ENCODE measurements around the gene CACNA2D2.

Gene CACNA2D2

DNA sequence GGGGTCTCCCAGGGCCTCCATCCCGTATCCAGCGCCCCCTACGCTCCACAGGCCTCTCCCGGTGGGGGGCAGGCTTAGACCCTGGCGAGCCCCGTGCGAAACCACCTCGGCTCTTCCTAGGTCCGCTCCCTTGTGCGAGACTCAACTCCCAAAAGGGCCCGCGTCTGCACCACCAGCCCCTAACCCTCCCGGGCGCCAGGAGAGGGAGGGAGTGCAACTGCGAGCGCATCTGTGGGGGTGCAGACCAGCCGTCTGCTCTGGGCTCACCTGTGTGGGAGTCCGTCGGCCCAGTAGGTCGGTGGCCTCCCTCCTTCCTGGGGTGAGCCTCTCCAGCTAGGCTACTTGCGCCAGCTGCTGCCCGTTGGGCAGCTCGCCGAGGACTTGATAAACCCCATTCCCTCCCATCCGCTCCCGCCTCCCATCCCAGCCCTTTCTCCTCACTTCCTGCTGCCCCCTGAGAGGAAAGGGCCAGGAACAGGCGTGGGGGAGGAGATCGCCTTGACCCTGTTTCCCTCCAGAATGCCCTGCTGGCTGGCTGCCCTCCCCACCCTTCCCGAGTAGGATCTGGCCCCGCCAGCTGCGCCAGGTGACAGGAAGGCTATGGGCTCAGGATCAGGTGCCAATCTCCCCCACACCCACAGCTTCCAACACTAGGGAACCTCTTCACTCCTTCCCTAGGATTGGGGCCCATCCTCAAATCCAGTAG lies 180.9 kb downstream of the CACNA2D2 start, which contains the start of gene HYAL2:
Gene HYAL2, minus strand, starts transcription at position 360 of the 706 bp plus-strand sequence. CDS start 2,256 bp downstream, outside the sequence.
- no peak for DNase-seq

DNA sequence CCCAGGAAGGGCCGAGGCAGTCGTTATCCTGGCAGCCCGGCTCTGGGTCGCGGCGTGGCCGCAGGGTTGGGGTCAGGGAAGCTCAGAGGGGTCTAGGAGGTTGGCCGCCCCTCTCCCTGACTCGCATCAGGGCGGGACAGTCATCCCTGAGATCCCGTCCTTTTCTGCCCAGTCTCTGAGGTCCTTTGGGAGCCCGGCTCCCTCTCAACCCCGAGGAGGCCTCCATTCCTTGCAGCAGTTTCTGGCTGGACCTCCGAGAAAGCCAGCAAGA lies 181.4 kb downstream of the CACNA2D2 start:
- DNase-seq = no peak

DNA sequence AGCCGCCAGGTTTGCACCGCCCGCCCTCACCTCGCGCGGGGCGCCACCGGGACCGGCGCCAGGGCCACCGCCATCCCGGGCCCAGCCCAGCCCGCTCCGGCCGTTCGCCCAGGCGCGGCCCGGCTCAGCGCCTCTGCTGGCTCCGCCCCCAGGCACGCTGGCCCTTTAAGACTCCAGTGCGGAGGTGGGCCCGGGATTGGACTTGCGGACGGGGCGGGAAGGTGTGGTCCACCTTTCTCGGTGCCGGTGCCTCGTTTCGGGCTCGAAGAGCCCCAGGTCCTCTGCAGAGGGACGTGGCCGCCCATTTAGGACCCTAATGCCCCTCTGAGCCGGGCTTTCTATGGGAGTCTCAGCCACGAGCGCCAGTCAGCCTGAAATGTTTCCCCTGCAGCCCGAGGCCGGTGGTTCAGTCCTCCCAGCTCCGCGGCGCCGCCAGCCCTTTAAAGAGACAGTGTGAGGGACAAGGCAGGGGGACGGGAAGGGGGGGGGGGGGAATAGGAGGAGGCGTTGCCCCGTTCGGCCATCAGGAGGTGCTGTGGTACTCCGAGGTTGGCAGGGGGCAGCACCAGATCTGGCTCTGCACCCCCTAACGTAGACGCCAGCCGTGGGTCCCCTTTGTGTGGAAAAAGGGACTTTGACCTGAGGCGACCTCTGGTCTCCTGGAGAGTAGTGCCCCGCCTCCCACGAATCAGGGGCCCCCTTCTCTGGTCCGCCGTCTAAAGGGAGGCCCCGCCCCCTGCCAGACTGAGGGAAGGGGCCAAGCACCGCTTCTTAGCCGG lies 181.9 kb downstream of the CACNA2D2 start:
- peak; percentile 86 for DNase-seq

DNA sequence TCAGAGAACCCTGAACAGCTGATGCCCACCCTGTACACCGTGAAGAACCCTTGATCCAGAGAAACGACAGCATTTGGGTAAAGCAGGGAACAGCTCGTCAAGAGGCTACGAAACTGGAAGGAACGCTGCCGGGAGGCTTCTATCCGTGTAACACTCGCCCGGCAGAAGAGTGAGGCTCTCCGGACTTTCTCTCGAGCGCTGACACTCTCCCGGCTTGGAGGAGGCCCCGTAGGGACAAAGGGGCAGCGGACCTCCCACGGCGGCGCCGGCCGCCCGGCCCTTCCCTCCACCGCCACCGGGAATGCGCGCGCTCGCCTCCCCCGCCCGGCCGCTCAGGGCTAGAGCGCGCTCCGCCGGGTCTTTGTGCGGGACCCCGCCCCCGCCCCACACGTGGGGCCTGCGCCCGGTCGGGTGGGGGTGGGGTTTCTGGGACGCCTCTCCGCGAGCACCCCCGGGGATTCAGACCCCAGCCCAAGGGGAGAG lies 182.5 kb downstream of the CACNA2D2 start:
- DNase-seq = peak; percentile 73

DNA sequence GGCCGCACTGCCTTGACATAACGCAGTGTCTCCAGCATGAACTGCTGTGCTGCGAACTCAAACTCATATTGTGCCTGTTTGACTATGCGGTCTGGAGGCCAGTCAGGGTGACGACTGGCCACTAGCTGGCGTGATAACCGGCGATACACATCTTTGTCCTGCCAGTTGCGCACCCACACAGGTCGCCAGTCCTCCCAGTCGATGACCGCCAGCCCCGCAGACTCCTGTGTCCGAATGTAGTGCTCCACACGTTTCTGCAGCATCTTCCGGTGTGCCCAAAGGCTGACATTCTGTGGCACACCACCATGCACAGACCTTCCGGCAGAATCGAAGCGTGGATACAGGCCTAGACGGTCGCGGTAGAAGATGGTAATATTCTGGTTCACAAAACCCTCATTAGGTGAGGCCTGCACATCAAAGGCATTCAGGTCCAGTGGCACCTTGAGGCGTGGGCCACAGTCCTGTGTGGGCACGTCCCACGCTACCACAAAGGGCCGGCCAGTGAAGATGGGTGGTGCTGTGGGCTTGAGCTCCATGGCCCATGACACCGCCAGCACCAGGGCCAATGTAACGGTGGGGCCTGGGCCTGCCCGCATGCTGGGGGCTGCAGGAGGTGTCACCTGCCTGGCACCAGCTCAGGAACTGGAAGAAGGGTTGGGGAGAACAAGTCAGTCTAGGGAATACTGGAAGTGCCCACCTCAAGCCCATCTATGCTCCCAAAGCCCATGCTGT lies 183.4 kb downstream of the CACNA2D2 start:
- DNase-seq = no peak

DNA sequence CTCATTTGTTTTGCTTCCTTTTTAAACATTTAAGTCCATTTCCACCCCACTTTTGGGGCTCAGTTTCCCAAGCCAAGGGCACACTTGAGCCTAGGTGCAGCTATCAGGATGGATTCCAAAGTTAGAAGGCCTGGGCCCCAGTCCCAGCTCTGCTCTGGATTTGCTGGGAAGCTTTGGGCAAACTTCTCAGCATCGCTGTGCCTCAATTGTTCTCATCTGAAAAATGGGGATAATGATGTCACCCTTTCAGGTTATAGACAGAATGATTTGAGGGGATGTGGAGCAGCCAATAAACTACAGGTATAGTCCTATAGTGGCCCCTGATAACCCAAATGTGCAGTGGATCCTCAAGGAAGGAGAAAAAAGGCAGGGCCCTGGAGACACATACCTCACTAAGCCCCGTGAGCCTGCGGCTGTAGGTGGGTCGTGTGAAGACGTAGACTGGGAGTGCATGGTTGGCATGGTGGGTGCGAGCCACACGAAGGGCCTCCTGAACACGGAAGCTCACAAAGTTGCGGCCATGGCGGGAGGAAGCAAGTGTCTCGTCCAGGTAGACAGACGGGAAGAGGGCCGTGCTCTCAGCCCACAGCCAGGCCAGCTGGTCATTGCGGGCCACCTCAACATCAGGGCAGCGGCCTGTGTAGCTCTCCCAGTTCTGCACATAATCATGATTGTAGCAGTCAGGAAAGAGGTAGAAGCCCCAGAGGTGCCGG lies 184.1 kb downstream of the CACNA2D2 start:
- DNase-seq = no peak

DNA sequence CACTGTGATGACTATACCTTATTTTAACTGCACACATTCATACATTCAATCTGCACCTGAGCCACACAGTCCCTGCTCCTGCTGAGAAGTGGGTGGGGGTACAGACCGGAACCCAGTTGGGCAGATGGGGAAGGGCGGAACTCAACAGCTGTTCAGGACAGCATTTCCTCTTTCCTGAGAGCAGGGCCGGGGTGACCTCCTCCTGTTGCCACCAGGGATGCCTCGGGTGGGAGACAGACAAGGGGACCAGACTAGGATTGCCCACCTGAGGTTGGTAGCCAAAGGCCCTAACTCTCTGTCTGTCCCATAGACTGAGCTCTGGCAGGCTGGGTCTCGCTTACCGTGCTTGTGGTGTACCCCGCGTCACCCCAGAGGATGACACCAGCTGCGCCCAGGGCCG lies 184.8 kb downstream of the CACNA2D2 start:
- DNase-seq = no peak

DNA sequence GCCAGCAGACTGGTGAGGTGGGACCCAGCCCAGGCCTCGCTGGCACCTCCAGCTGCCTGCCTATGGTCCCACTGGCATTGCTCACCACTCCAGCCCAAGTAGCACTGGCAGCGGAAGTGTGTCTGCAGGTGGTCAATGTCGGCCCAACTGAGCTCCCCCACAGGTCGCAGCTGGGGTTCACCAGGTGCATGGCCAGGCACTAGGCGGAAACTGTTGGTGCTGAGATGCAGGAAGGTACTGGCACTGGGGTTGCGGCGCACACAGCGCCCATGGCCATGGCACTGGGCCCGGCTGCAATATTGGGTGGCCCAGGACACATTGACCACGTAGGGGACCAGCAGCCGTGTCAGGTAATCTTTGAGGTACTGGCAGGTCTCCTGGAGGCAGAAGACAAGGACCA lies 185.3 kb downstream of the CACNA2D2 start:
- DNase-seq = no peak

DNA sequence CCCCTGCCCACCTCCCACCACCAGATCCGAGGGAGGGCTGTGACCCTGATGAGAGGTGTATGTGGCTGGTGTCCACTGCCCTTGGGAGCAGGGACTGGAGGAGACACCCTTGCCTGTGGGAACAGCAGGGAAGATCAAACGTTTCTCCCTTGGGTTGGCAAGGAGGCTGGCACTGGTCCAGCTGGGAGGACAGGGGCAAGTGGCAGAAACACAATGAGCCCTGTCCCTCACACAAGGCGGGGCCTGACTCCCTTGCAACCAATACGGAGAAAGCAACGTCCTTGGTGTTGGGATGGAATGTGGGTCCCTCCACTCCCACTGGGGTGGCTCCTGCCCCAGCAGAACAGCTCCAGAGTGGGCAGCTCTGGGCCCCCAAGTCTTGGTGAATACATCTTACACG lies 186.1 kb downstream of the CACNA2D2 start:
- DNase-seq = no peak

DNA sequence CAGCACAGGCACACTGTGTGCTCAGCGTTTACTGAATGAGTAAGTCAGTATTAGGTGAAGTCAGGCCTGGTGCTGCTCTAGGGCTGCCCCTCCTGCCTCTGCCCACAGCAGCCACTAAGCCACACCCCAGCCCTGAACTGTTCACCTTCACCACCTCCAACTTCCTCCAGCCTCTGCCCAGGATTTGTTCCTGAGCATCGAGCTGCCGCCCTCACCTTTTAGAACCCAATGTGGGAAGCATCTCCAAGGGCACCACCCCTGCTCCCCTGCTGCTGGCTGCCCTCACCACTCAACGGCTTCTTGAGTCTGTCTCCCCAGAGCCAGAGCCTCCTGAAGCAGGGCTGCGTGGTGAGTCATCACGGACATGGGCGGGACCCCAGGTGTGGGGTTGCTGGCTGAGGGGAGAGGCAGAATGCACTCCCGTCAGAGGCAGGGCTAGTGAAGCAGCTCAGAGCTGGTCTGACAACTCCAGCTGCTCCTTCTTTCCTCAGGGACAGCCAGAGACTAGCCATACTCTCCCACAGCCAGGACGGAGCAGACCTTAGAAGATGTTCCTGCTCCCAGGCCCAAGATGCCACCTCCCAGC lies 186.7 kb downstream of the CACNA2D2 start:
- DNase-seq = peak; percentile 53

DNA sequence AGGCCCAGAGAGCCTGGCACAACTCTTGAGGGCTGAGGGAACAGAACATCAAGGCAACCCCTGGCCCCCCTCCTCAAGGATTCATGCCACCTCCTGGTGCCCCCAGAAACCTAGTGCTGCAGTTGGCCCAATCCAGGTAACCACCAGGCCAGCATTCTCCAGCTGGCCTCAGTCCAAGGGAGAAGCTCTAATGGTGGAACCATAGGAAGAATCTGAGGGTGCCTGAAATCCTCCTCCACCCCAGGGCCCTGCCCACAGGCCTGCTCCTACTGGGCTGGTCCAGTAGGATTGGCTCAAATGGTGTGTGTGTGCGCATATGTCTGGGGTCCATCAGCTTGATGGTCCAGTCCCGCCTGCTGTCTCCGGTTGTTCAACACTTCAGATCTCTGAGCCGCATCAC lies 188.6 kb downstream of the CACNA2D2 start:
- DNase-seq = no peak

DNA sequence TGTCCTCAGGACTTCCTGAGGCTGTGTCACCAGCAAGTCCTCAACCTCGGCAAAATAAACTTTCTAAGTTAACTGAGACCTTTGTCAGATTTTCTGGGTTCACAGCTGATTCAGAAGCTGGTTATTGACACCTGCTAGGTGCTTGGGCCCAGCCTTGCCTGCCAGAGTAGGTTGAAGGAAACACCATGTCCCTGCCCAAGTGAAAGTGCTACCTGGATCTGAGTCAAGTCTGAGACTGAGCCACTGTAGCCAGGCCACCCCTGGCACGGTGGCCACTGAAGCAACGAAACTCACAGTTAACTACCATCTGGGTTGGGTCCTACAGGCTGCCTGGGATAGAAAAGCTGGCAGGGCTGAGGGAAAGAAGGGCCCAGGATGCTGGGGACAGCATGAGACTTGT lies 189.1 kb downstream of the CACNA2D2 start:
- no peak for DNase-seq
